ENCODE measurements around the gene DPM2.
A peak's percentile ranks its signal among the peaks of the same experiment; 100 is the strongest.

DPM2 gene

DNA sequence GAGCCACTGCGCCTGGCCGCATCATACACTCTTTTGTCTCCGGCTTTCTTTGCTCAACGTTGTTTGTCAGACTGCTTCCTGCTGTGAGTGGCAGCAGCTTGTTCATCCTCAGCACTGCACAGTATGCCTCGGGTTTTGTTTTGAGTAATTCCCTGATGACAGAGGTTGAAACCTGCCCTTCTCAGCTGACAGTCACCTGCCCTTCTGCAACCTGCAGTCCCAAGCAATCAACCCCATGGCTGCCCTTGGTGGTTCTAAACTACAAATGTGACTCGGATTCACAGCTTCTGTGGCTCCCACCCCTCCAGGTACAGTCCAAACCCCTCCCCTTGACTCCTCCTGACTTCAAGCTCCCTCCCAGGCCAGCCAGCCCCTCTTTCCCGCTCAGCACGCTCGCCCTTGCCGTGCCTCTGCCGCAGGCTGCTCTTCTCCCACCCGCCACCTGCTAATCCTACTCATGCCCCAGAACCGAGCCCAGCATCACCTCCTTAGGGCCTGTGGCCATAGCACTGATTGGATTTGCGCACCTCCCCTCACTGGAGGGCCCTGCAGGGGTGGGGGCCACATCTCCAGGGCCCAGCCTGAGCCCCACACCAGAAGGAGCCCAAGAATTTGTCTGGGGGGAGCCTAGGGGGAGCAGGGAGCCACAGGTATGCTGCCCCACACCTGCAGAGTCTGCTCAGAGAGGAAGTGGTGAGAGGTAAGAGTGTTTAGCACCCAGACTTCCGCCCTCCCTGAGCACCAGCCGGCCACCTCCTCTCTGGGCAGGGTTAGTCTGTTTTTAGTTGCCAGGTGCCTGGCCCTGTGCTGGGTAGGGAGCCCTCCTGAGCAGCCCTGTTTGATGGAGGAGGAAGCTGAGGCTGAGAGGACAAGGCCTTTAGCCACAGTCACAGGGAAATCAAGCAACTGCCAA, 33.0 kb upstream of the DPM2 start:
- no peak overlapping the region for H3K4me2 ChIP-seq (ENCODE audit: low read length)
- no peak overlapping the region for H2AFZ ChIP-seq (ENCODE audit: insufficient read depth, low read length, poor library complexity)
- no CpG with 5 or more reads among the region's 16 CpGs for WGBS (ENCODE audit: extremely low coverage, insufficient coverage, insufficient read length)
- H2BK5ac ChIP-seq (ENCODE audit: low read depth, low read length, poor library complexity) = no peak overlapping the region
- peak in 1 of 2 donors; percentile 23 for DNase-seq
- peak overlapping the region; percentile 11 for H3K18ac ChIP-seq (ENCODE audit: low read length)
- H3K4ac ChIP-seq (ENCODE audit: low read depth, low read length) = peak overlapping the region; percentile 44
- no peak overlapping the region for H4K12ac ChIP-seq (ENCODE audit: low read depth, low read length)
- H3K36me3 ChIP-seq (ENCODE audit: control insufficient read depth in 1 of 2, insufficient read depth in 2 of 2, low read length in 2 of 2) = peaks cover 2 to 6% of the 10 kb centered on the region in 2 experiments
- H3K4me3 ChIP-seq (ENCODE audit: low read depth, low read length) = no peak overlapping the region
- peaks cover 52 to 82% of the 10 kb centered on the region in 2 experiments for H3K4me1 ChIP-seq (ENCODE audit: control insufficient read depth in 1 of 2, insufficient read depth in 2 of 2, low read length in 2 of 2)
- no peak overlapping the region for H2BK12ac ChIP-seq (ENCODE audit: low read length)
- no peaks in the 10 kb centered on the region for H3K27me3 ChIP-seq (ENCODE audit: insufficient read depth, low read length)
- no peak overlapping the region for H4K8ac ChIP-seq (ENCODE audit: low read depth, low read length)
- H3K27ac ChIP-seq (ENCODE audit: low read depth, low read length) = no peak overlapping the region
- no peak overlapping the region for H3K9ac ChIP-seq (ENCODE audit: low read length)
- H3K79me1 ChIP-seq (ENCODE audit: low read length) = peaks cover 12% of the 10 kb centered on the region
- no peak overlapping the region for H3K23ac ChIP-seq (ENCODE audit: low read length)
- no peak overlapping the region for H2AK5ac ChIP-seq (ENCODE audit: low read length)
- H3K14ac ChIP-seq (ENCODE audit: low read length) = peak overlapping the region; percentile 26
- peaks cover 2% of the 10 kb centered on the region for H3K9me3 ChIP-seq (ENCODE audit: insufficient read depth, low read depth, low read length)
- no peak overlapping the region for H2BK120ac ChIP-seq (ENCODE audit: insufficient read depth, low read length, poor library complexity)
- peaks cover 69% of the 10 kb centered on the region for H3K79me2 ChIP-seq (ENCODE audit: control insufficient read depth, insufficient read depth, low read length, poor library complexity)
- H4K91ac ChIP-seq (ENCODE audit: low read depth, low read length) = no peak overlapping the region

- Histone ChIP-seq H2BK12ac (ENCODE audit: low read length) (peak overlapping the region; percentile 21), H2AFZ (ENCODE audit: insufficient read depth, low read length, poor library complexity) (no peak overlapping the region), H3K27me3 (ENCODE audit: insufficient read depth, low read length) (no peaks in the 10 kb centered on the region), H3K4ac (ENCODE audit: low read depth, low read length) (peak overlapping the region; percentile 3), H3K9me3 (ENCODE audit: insufficient read depth, low read depth, low read length) (no peaks in the 10 kb centered on the region), H3K18ac (ENCODE audit: low read length) (peak overlapping the region; percentile 62), H4K91ac (ENCODE audit: low read depth, low read length) (no peak overlapping the region), H3K14ac (ENCODE audit: low read length) (no peak overlapping the region), H3K79me2 (ENCODE audit: control insufficient read depth, insufficient read depth, low read length, poor library complexity) (peaks cover 60% of the 10 kb centered on the region), H3K4me1 (ENCODE audit: control insufficient read depth in 1 of 2, insufficient read depth in 2 of 2, low read length in 2 of 2) (peaks cover 58 to 79% of the 10 kb centered on the region in 2 experiments), H3K4me2 (ENCODE audit: low read length) (no peak overlapping the region), H2AK5ac (ENCODE audit: low read length) (peak overlapping the region; percentile 26), H3K9ac (ENCODE audit: low read length) (no peak overlapping the region), H3K27ac (ENCODE audit: low read depth, low read length) (no peak overlapping the region), H2BK5ac (ENCODE audit: low read depth, low read length, poor library complexity) (no peak overlapping the region), H4K8ac (ENCODE audit: low read depth, low read length) (no peak overlapping the region), H3K36me3 (ENCODE audit: control insufficient read depth in 1 of 2, insufficient read depth in 2 of 2, low read length in 2 of 2) (peaks cover 2 to 3% of the 10 kb centered on the region in 2 experiments), H4K12ac (ENCODE audit: low read depth, low read length) (no peak overlapping the region), H3K79me1 (ENCODE audit: low read length) (peaks cover 16% of the 10 kb centered on the region), H3K23ac (ENCODE audit: low read length) (no peak overlapping the region), H2BK120ac (ENCODE audit: insufficient read depth, low read length, poor library complexity) (no peak overlapping the region), H3K4me3 (ENCODE audit: low read depth, low read length) (no peak overlapping the region)
- no CpG with 5 or more reads among the region's 10 CpGs for WGBS (ENCODE audit: extremely low coverage, insufficient coverage, insufficient read length)
- DNase-seq = peak; percentile 76 to 79
These were observed 31.2 kb upstream of the DPM2 start for GRCh38 chr9:127968700-127969383.

- Histone ChIP-seq H4K91ac (ENCODE audit: low read depth, low read length) (no peak overlapping the region), H2AK5ac (ENCODE audit: low read length) (no peak overlapping the region), H2AFZ (ENCODE audit: insufficient read depth, low read length, poor library complexity) (no peak overlapping the region), H3K9me3 (ENCODE audit: insufficient read depth, low read depth, low read length) (no peaks in the 10 kb centered on the region), H3K4me2 (ENCODE audit: low read length) (no peak overlapping the region), H3K27ac (ENCODE audit: low read depth, low read length) (no peak overlapping the region), H2BK5ac (ENCODE audit: low read depth, low read length, poor library complexity) (no peak overlapping the region), H4K12ac (ENCODE audit: low read depth, low read length) (no peak overlapping the region), H3K4me3 (ENCODE audit: low read depth, low read length) (no peak overlapping the region), H2BK12ac (ENCODE audit: low read length) (no peak overlapping the region), H3K18ac (ENCODE audit: low read length) (no peak overlapping the region), H3K23ac (ENCODE audit: low read length) (no peak overlapping the region), H3K4ac (ENCODE audit: low read depth, low read length) (peak overlapping the region; percentile 9), H3K4me1 (ENCODE audit: control insufficient read depth in 1 of 2, insufficient read depth in 2 of 2, low read length in 2 of 2) (peaks cover 58 to 79% of the 10 kb centered on the region in 2 experiments), H3K79me2 (ENCODE audit: control insufficient read depth, insufficient read depth, low read length, poor library complexity) (peaks cover 56% of the 10 kb centered on the region), H3K79me1 (ENCODE audit: low read length) (peaks cover 16% of the 10 kb centered on the region), H3K14ac (ENCODE audit: low read length) (no peak overlapping the region), H4K8ac (ENCODE audit: low read depth, low read length) (no peak overlapping the region), H3K9ac (ENCODE audit: low read length) (no peak overlapping the region), H3K27me3 (ENCODE audit: insufficient read depth, low read length) (no peaks in the 10 kb centered on the region), H2BK120ac (ENCODE audit: insufficient read depth, low read length, poor library complexity) (no peak overlapping the region), H3K36me3 (ENCODE audit: control insufficient read depth in 1 of 2, insufficient read depth in 2 of 2, low read length in 2 of 2) (peaks cover 2 to 3% of the 10 kb centered on the region in 2 experiments)
- DNase-seq = peak; percentile 83 to 84
- no CpG with 5 or more reads among the region's 3 CpGs for WGBS (ENCODE audit: extremely low coverage, insufficient coverage, insufficient read length)
These were observed 30.4 kb upstream of the DPM2 start for GRCh38 chr9:127968042-127968441.

DNA sequence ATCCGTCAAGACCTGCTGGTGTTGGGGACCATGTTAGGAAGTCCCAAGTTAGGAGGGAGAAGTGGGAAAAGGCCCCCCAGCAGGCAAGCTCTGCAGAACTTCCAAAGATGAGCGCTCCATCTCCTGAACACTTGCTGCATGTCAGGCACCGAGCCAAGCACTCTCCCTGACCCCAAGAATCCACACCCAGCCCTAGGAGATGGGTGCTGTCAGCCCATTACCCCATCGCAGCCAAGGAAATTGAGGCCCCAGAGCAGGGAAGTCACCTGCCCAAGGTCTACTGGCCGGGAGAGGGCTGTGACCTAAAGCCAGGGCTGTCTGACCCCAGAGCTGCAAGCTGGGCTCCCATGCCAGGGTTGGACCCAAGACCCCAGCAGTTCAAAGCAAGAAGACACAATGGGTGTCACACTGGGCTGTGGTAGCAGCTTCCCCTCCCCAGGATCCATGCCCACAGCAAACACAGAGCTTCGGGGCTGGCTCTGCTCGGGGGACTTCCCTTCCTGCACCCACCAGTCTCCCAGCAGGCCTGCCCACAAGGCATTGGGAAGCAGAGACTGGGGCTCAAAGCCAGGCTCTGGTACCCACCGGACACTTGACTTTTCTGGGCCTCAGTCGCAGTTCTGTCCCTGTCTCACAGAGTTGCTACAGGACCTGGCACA, 29.6 kb upstream of the DPM2 start:
- no peak overlapping the region for H3K4me3 ChIP-seq (ENCODE audit: low read depth, low read length)
- H2BK120ac ChIP-seq (ENCODE audit: insufficient read depth, low read length, poor library complexity) = no peak overlapping the region
- no peak overlapping the region for H3K27ac ChIP-seq (ENCODE audit: low read depth, low read length)
- WGBS (ENCODE audit: extremely low coverage, insufficient coverage, insufficient read length) = no CpG with 5 or more reads among the region's 9 CpGs
- peak overlapping the region; percentile 13 for H2BK12ac ChIP-seq (ENCODE audit: low read length)
- H4K91ac ChIP-seq (ENCODE audit: low read depth, low read length) = peak overlapping the region; percentile 15
- H3K4me2 ChIP-seq (ENCODE audit: low read length) = no peak overlapping the region
- H2AFZ ChIP-seq (ENCODE audit: insufficient read depth, low read length, poor library complexity) = peak overlapping the region; percentile 23
- H3K36me3 ChIP-seq (ENCODE audit: control insufficient read depth in 1 of 2, insufficient read depth in 2 of 2, low read length in 2 of 2) = peaks cover 1% of the 10 kb centered on the region in 2 experiments
- no peaks in the 10 kb centered on the region for H3K27me3 ChIP-seq (ENCODE audit: insufficient read depth, low read length)
- peaks cover 16% of the 10 kb centered on the region for H3K79me1 ChIP-seq (ENCODE audit: low read length)
- DNase-seq = no peak
- H3K9me3 ChIP-seq (ENCODE audit: insufficient read depth, low read depth, low read length) = no peaks in the 10 kb centered on the region
- peak overlapping the region; percentile 91 for H3K4ac ChIP-seq (ENCODE audit: low read depth, low read length)
- H4K12ac ChIP-seq (ENCODE audit: low read depth, low read length) = no peak overlapping the region
- no peak overlapping the region for H3K9ac ChIP-seq (ENCODE audit: low read length)
- H2AK5ac ChIP-seq (ENCODE audit: low read length) = peak overlapping the region; percentile 34
- peak overlapping the region; percentile 35 for H3K14ac ChIP-seq (ENCODE audit: low read length)
- no peak overlapping the region for H4K8ac ChIP-seq (ENCODE audit: low read depth, low read length)
- peaks cover 50% of the 10 kb centered on the region for H3K79me2 ChIP-seq (ENCODE audit: control insufficient read depth, insufficient read depth, low read length, poor library complexity)
- peak overlapping the region; percentile 40 for H3K18ac ChIP-seq (ENCODE audit: low read length)
- H3K23ac ChIP-seq (ENCODE audit: low read length) = no peak overlapping the region
- H3K4me1 ChIP-seq (ENCODE audit: control insufficient read depth in 1 of 2, insufficient read depth in 2 of 2, low read length in 2 of 2) = peaks cover 51 to 73% of the 10 kb centered on the region in 2 experiments
- H2BK5ac ChIP-seq (ENCODE audit: low read depth, low read length, poor library complexity) = no peak overlapping the region
